ENCODE results near the gene HAND2.

- TF ChIP-seq CTCF (IDR thresholded peaks at IDR 0.05 in 8 of 11, conservative IDR thresholded peaks at IDR 0.05 in 3 of 11), result no peak
- no peak for TF ChIP-seq POLR2A (IDR thresholded peaks at IDR 0.05)
- no peak for TF ChIP-seq POLR2AphosphoS5 (IDR thresholded peaks at IDR 0.05)
Measured at GRCh38 chr4:173578956-173579355, 48.9 kb upstream of the HAND2 start.
